Raji (cell line): ENCODE measurements around the gene PTPRU.

Source experiments
- POLR2A ChIP-seq: IDR thresholded peaks from 2 replicates; pipeline ENCODE4 v1.6.1; 2011; ENCODE audit warnings: low read depth, low read length, control low read depth; ENCODE audit not compliant: insufficient read depth

The PTPRU gene

DNA sequence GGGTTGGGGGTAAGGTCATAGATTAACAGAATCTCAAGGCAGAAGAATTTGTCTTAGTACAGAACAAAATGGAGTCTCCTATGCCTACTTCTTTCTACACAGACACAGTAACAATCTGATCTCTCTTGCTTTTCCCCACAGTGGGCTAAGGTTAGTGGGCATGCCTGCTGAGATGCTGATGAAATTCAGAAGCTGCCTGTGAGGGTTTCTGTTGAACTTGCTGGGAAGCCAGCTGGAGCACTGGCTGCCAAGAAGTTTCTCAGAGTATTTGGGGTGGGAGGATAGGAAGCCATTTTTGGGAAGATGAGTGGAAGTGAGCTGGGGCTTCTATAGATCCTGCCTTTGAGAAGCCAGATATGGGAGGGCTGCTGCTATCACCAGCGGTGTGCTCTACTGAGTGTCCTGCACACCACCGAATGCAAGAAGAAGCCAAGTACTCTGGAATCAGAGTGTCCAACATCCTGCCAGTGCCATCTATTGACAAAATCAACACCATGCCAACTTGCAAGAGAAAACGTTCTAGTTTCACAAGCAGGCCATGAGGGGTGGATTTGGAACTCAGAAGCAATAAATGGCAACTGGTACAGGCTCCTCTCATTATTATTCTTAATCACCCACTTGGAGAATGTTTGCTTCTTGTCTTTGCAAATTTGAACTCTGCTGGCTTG is 102.7 kb downstream of the PTPRU start:
- TF ChIP-seq POLR2A, result no peak

DNA sequence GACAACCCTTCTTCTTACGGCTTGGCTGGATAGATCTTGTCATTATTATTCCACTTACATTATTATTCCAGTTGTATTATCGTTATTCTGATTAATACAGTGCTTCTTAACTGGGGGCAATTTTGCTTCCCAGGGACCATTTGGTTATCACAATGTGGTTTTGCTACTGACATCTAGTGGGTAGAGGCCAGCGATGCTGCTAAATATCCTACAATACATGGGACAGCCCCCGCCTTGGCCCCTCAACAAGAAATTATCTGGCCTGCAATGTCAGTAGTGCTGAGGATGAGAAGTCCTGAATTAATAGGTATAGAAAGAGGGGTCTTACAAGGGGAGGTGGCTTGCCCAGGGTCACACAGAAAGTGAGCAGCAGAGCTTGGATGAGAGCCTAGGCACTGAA is 105.6 kb downstream of the PTPRU start:
- TF ChIP-seq POLR2A, result no peak

GRCh38 chr1:29342351-29342750 is 106.0 kb downstream of the PTPRU start:
- TF ChIP-seq POLR2A, result no peak

GRCh38 chr1:29342983-29343382 is 106.7 kb downstream of the PTPRU start:
- TF ChIP-seq POLR2A, result no peak

GRCh38 chr1:29343476-29343875 is 107.2 kb downstream of the PTPRU start:
- no peak for TF ChIP-seq POLR2A

DNA sequence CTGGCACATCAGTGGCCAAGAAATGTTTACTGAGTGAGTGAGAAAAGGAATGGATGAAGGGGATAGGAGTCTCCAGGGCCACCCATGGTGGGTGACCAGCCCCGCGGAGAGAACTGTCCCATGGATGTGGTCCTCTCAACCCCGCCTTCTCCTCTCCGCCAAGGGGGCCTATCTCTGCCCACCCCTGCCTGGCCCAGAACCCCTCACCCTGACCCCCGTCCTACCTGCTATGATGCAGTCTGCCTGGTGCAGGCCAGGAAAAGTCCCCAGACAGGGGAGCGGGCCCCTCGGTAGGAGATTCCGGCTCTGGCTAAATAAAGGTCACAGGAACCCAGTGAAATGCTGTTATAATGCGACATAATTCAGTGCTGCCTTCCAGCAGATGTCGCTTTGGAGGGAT is 107.6 kb downstream of the PTPRU start:
- TF ChIP-seq POLR2A, result no peak

- TF ChIP-seq POLR2A, result no peak
These were observed 108.0 kb downstream of the PTPRU start for GRCh38 chr1:29344336-29344735.

GRCh38 chr1:29346576-29346975 is 110.3 kb downstream of the PTPRU start:
- no peak for TF ChIP-seq POLR2A

- TF ChIP-seq POLR2A, result no peak
These were observed 113.7 kb downstream of the PTPRU start for GRCh38 chr1:29349871-29350491.

DNA sequence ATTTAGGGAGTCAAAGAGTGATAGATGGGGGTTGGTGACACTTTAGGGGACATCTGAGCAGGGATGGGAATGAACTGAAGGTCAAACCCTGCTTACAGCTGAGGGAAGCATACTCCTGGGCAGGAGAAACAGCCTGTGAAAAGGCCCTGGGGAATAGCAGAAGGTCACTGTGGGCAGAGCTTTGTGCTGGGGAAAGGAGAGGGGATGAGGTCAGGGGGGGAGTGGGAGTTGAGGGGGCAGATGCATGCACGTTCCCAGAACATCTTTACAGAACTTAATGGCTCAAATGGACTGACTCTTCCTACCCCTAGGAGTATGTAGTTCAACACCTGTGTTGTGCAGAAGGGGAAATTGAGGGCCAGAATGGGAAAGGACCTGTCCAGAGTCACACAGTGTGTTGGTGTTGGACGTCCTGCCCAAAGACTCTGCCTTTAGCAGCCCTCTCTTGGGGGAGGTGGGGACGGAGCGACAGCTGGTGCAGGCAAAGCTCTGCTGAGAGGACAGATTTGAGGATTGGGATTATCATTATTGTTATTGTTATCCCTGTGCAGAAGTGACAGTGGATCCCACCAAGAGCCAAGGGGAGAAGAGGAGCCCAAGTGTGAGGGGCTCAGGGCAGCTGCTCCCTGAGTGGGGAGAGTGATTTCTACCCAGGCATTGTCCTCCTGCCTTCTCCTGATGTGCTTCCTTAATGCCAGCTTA is 116.5 kb downstream of the PTPRU start:
- TF ChIP-seq POLR2A, result no peak

DNA sequence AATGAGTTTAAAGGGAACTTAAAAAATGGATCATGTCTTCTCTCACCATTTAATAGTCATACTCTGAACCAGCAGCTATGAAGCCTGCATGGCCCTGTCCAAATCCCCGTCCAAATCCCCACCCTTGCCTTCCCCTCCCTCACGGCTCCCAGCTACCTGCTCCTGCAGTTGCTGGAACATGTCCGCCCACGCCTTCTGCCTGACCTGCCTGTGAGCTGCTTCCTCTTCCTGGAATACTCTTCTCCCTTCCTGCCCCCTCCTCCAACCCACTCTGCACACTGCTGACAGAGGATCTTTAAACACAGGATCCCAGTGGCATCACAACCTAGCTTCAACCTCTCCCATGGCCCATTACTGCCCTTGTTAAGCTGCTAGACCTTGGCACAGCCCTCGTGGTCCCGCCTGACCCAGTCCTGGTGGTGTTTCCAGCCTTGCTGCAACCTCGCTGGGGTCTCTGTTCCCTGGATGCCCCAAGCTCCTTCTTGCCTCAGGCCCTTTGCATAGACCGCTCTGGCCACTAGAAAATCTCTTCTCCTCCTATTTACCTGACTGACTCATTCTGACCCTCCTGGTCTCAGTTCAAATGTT is 118.3 kb downstream of the PTPRU start:
- no peak for TF ChIP-seq POLR2A

- no peak for TF ChIP-seq POLR2A
These were observed 119.1 kb downstream of the PTPRU start for GRCh38 chr1:29355375-29355774.

DNA sequence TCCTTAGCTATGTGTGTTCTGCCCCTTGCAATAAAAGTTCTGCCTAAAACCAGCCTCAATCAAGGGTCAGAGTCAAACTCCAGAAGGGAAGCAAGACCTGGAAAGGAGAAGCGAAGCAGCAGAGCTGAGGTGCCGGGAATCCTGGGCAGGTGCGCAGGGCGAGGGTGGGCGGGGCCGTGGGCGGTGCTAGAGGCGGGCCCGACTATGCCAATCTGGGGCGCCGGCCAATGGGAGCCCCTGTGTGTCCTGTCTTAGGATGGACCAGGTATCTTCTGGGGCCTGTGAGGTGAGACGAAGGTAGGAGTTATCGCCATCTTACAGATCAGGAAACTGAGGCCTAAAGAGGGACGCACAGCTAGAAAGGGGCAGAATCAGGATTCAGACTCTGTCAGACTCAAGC is 120.3 kb downstream of the PTPRU start:
- TF ChIP-seq POLR2A, result no peak

GRCh38 chr1:29357452-29357851 is 121.1 kb downstream of the PTPRU start:
- TF ChIP-seq POLR2A, result no peak

DNA sequence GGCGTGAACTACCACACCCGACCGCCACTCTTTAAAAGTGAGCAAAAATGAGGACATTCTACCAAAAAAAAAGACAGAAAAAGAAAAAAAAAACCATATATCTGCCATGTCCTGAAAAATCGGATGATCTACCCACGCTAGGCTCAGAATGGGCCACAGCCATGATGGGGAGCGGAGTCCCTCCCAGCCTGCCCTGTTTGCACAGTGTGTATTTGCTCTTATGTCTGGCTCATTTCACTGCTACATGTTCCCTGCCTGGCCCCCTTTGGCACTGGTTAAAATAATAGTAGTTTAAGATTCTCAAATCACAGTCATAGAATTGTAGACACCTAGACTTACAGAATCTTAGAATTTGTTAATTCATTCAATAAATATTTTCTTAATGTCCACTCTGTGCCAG is 121.9 kb downstream of the PTPRU start:
- no peak for TF ChIP-seq POLR2A

GRCh38 chr1:29360768-29361167 is 124.4 kb downstream of the PTPRU start:
- TF ChIP-seq POLR2A, result no peak
